GM12892 (cell line): ENCODE results near the gene SEMA3A.

Experiments
- POLR2A ChIP-seq: IDR thresholded peaks from 2 replicates; pipeline ENCODE4 v1.6.1; 2011; ENCODE audit warnings: low read depth, low read length, control low read depth
- POLR2AphosphoS5 ChIP-seq: IDR thresholded peaks from 2 replicates; pipeline ENCODE4 v1.6.1; 2011; ENCODE audit warnings: low read depth, low read length, control low read depth

GRCh38 chr7:83936056-83936708 lies 258.4 kb downstream of the SEMA3A start:
- TF ChIP-seq POLR2A (no peak), POLR2AphosphoS5 (no peak)
